Colonic mucosa (tissue), 4 donors: ENCODE data around the gene ACKR1. TPM values are rescaled to one million over a fixed set of nuclear protein-coding genes. Genes with fewer than 3 reads are reported as not detected.
A peak's percentile ranks its signal among the peaks of the same experiment; 100 is the strongest.

Source experiments
- DNase-seq: peaks from one replicate; pipeline ENCODE4 v3.0.0-alpha.2; 2020
- H3K27ac ChIP-seq: fragments of 200-600 bp; one replicate; pipeline ENCODE4 v1.8.0; 2021
- H3K27me3 ChIP-seq: fragments of 200-600 bp; one replicate; pipeline ENCODE4 v1.8.0; 2021
- H3K36me3 ChIP-seq: fragments of 200-600 bp; one replicate; pipeline ENCODE4 v1.8.0; 2021
- H3K4me1 ChIP-seq: fragments of 200-600 bp; one replicate; pipeline ENCODE4 v1.8.0; 2021; ENCODE audit warnings: mild to moderate bottlenecking
- H3K4me3 ChIP-seq: fragments of 200-600 bp; one replicate; pipeline ENCODE4 v1.8.0; 2021
- H3K9ac ChIP-seq, 2 donors: one replicate each; pipeline ENCODE4 v1.7.0; 2013; ENCODE audit warnings: control low read depth in 2 of 2, low read depth in 2 of 2, low read length in 2 of 2
- H3K9me3 ChIP-seq: fragments of 200-600 bp; one replicate; pipeline ENCODE4 v1.8.0; 2021
- intact Hi-C: fragments of 100-400 bp; cut with DNase I; formaldehyde crosslinking; loops from one replicate; pipeline ENCODE4 v1.14.1; 2022
- total RNA-seq, 2 donors: library from RNA; stranded (reverse); fragmentation: NEBNext Ultra II Directional in 1 of 2; extraction: Animal tissue kit (Norgen Biotek cat#: 25700) in 1 of 2; gene quantifications; one replicate each; pipeline ENCODE4 v1.2.1, GENCODE V29; 2021
- TF ChIP-seq, protein P1 (sequence below): fragments of 200-600 bp; IDR thresholded peaks from one replicate; pipeline ENCODE4 v1.8.0; 2022; ENCODE audit warnings: antibody characterized with exemption, mild to moderate bottlenecking
- donor health status: healthy.
- donor health status: DM: no; HTN: no; CAD: no.
- donor health status: DM: no; HTN: no; CAD: no.

ACKR1 gene
- total RNA-seq, 2 donors from 2014 or later: 11.6 to 23.9 TPM

DNA sequence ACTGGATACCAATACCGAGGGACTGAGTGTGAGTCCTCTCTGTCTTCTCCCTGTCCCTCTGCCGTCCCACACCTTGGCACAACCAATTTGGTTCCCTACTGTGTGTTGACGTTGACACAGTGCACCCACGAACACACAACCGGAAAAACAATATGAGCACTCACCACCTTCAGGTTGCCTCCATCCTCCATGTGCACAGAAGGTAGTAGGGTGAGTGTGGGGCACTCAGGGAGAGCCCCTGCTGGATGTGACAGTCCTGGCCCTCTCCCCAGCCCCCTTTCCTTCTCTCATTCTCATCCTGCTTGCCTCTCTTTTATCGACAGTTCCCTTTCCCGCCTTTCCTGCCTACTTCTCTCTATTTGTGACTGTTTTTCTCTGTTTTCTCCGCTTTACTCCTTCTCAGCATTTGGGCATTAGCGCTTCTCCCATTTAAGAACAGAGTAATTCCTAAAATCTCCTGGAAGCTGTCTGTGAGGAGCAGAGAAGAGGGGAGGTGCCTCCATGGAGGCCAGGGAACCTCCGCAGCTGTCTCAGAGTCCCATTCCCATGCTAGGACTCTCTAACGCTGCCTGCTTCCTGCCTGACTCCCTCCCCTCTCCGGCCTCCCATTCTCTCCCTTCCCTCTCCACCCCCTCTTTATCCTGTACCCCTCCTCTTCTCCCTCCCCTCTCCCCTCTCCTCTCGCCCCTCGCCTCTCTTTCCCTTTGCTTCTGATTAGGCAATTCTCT, 16.9 kb upstream of the ACKR1 start:
- Histone ChIP-seq H3K36me3 (no peaks in the 10 kb centered on the region), H3K4me3 (no peak overlapping the region), H3K9me3 (no peaks in the 10 kb centered on the region), H3K9ac (peak overlapping the region in 1 of 2 donors; percentile 17), H3K27ac (no peak overlapping the region), H3K4me1 (no peaks in the 10 kb centered on the region), H3K27me3 (peaks cover 6% of the 10 kb centered on the region)
- TF ChIP-seq, protein P1, sequence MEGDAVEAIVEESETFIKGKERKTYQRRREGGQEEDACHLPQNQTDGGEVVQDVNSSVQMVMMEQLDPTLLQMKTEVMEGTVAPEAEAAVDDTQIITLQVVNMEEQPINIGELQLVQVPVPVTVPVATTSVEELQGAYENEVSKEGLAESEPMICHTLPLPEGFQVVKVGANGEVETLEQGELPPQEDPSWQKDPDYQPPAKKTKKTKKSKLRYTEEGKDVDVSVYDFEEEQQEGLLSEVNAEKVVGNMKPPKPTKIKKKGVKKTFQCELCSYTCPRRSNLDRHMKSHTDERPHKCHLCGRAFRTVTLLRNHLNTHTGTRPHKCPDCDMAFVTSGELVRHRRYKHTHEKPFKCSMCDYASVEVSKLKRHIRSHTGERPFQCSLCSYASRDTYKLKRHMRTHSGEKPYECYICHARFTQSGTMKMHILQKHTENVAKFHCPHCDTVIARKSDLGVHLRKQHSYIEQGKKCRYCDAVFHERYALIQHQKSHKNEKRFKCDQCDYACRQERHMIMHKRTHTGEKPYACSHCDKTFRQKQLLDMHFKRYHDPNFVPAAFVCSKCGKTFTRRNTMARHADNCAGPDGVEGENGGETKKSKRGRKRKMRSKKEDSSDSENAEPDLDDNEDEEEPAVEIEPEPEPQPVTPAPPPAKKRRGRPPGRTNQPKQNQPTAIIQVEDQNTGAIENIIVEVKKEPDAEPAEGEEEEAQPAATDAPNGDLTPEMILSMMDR: no peak
- DNase-seq: no peak
- intact Hi-C loops: no loop called here

DNA sequence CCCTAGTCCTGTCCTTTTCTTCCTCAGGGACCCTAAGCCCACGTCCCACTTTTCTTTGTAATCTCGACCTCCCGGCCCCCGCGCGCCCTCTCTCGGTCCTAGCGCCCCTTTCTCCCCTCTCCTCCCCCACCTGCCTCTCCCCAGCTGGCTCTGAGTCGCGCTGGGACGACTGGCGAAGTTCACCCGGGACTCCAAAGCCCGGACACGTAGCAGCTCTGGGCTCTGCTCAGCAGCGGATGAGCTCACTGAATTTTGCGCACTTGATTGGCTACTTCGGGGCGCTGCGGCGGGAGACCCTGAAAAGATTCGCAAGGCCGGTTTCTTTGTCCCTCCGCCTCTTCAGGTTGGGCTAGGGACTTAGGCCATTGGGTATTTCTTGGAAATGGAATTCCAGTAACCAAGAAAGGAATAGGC, 16.3 kb upstream of the ACKR1 start:
- Histone ChIP-seq H3K9me3 (no peaks in the 10 kb centered on the region), H3K4me3 (no peak overlapping the region), H3K4me1 (no peaks in the 10 kb centered on the region), H3K27me3 (peaks cover 6% of the 10 kb centered on the region), H3K9ac (peak overlapping the region in 1 of 2 donors; percentile 17), H3K36me3 (no peaks in the 10 kb centered on the region), H3K27ac (no peak overlapping the region)
- TF ChIP-seq, protein P1: no peak
- intact Hi-C loops: no loop called here
- peak; percentile 28 for DNase-seq

DNA sequence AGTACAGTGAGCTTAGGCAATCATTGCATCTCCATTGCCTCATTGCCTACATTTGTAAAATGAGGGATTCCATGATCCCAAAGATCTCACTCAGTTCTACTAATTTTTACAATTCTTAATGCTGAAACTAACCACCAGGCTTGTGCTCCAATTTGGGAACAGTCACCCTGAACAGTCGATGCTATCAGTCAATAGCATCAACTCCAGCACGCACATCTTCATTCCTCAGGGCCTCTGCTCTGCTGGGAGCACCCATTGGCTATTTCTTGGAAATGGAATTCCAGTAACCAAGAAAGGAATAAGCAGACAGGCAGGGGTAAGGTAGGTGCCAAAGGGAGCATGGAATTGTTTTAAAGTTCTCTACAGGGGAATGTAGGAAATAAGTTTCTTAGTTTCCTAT, 14.2 kb upstream of the ACKR1 start:
- Histone ChIP-seq H3K27ac (no peak overlapping the region), H3K9me3 (no peaks in the 10 kb centered on the region), H3K9ac (no peak overlapping the region), H3K36me3 (no peaks in the 10 kb centered on the region), H3K4me1 (no peaks in the 10 kb centered on the region), H3K4me3 (no peak overlapping the region), H3K27me3 (peaks cover 6% of the 10 kb centered on the region)
- no peak for DNase-seq
- TF ChIP-seq, protein P1: no peak
- intact Hi-C loops: no loop called here

DNA sequence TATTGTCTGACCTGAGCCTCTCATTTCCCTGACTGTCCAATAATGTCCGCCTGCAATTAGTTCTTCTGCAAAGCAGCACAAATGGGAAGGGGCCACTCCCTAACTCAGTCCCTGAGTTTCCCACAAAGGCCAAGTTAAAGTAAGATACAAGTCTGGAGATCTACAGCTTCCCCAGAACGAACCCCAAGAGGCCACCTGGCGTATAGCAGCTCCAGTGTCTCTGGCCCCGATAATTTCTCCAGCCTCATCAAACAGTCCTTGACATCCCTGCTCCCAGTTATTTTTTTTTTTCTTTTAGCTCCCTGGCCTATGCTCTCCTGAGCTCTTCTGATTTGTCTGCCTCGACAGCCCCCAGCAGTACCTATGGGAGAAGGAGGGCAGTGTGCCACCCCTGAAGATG, 8.1 kb upstream of the ACKR1 start:
- TF ChIP-seq, protein P1: no peak
- intact Hi-C loops: loop anchor here (5.0 kb wide), 1 partner anchor 34 kb away; no protein-coding TSS in a partner anchor
- no peak overlapping the region for H3K9ac ChIP-seq
- H3K27ac ChIP-seq: no peak overlapping the region
- H3K36me3 ChIP-seq: no peaks in the 10 kb centered on the region
- H3K9me3 ChIP-seq: no peaks in the 10 kb centered on the region
- H3K27me3 ChIP-seq: no peaks in the 10 kb centered on the region
- H3K4me1 ChIP-seq: no peaks in the 10 kb centered on the region
- DNase-seq: no peak
- H3K4me3 ChIP-seq: no peak overlapping the region

DNA sequence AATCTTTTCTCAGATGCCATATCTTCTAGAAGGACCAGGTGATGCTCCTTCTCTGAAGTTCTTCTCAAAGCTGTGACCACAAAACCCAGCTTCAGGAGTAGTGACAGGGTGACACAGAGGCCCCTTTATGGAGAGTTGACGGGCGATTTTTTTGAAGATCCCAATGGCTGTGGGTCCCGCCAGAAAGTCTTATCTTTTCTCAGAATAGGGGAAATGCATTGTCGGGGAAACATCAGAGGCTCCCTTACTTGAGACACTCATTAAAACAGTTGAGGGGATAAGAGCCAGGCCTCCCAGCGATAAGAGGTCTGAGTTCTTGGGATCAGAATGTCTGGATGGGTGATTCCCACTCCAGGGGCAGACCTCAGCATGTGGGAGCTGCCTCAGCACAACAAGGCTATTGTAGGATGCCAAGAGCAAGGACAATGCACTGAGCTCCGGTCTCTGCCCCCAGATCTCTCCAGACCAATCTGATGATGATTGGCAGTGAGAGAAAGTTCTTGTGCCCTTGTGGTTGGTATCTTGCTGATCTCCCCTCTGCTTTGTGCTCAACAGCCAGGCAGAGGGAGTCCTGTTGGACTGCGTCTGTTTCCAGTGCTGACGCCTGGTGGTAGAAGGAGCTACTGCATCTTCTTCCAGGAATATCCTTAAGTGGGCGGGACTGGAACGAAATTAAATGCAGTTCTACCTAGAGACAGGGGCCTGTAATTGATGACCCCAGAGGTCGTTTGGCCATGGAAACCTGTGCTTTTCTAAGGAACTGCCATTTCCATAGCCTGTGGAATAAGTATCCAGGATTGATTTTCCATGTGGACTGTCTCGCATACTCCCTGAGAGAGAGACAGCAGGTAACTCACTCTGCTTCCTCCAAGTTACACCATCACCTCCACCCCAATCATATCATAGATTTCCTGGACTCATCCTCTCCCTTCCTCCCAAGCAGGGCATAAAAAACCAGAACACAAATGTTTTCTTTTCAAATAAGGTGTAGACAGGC, 6.8 kb upstream of the ACKR1 start:
- DNase-seq: peak; percentile 73
- H3K27ac ChIP-seq: no peak overlapping the region
- no peaks in the 10 kb centered on the region for H3K9me3 ChIP-seq
- no peaks in the 10 kb centered on the region for H3K27me3 ChIP-seq
- intact Hi-C loops: loop anchor here (5.0 kb wide), 1 partner anchor 36 kb away; no protein-coding TSS in a partner anchor
- H3K9ac ChIP-seq: no peak overlapping the region
- H3K4me3 ChIP-seq: no peak overlapping the region
- no peaks in the 10 kb centered on the region for H3K36me3 ChIP-seq
- no peaks in the 10 kb centered on the region for H3K4me1 ChIP-seq
- TF ChIP-seq, protein P1: peak; percentile 75
